Right atrium auricular region (tissue), 2 donors: ENCODE measurements around the gene THOC5. TPM values are rescaled to one million over a fixed set of nuclear protein-coding genes. Genes with fewer than 3 reads are reported as not detected.

Experiments
- DNase-seq: peaks from one replicate; pipeline ENCODE4 v3.0.0-alpha.2; 2019; ENCODE audit warnings: low spot score
- H3K27ac ChIP-seq, 2 donors: fragments of 200-600 bp; sonication (generic); 1 replicate in 1 of 2; 2 replicates in 1 of 2; pipeline ENCODE4 v1.5.1; 2016 to 2019
- H3K27me3 ChIP-seq, 2 donors: fragments of 200-600 bp; sonication (generic); one replicate each; pipeline versions ENCODE4 v1.5.1 to v1.6.0; 2017 to 2019
- H3K36me3 ChIP-seq: fragments of 200-600 bp; sonication (generic); one replicate; pipeline ENCODE4 v1.5.1; 2016
- H3K4me1 ChIP-seq, 2 donors: fragments of 200-600 bp; sonication (generic); one replicate each; pipeline versions ENCODE4 v1.5.1 to v1.6.0; 2017 to 2019
- H3K4me3 ChIP-seq, 2 donors: fragments of 200-600 bp; sonication (generic); 1 replicate in 1 of 2; 2 replicates in 1 of 2; pipeline ENCODE4 v1.5.1; 2017 to 2019; ENCODE audit warnings: mild to moderate bottlenecking in 1 of 2, moderate library complexity in 1 of 2
- H3K9me3 ChIP-seq, 2 donors: fragments of 200-600 bp; sonication (generic); one replicate each; pipeline ENCODE4 v1.5.1; 2019
- CTCF ChIP-seq, 2 donors: fragments of 200-600 bp; sonication (generic); IDR thresholded peaks; one replicate each; pipeline ENCODE4 v1.5.1; 2019; ENCODE audit warnings: antibody characterized with exemption in 2 of 2
- total RNA-seq, 2 donors: library from RNA; depleted of rRNA; stranded (reverse); fragments of >200 nt; gene quantifications; one replicate each; pipeline ENCODE4 v1.1.0, GENCODE V29; 2016

Gene THOC5
- total RNA-seq, 2 donors from 2014 or later = 34.9 to 42.7 TPM

GRCh38 chr22:29469755-29470154 lies 83.8 kb downstream of the THOC5 start:
- TF ChIP-seq CTCF (IDR thresholded peaks at IDR 0.05) = no peak
- H3K4me1 ChIP-seq = peaks cover 0 to 11% of the 10 kb centered on the region in 2 donors
- no peak overlapping the region for H3K27ac ChIP-seq
- peaks cover 0 to 9% of the 10 kb centered on the region in 2 donors for H3K27me3 ChIP-seq
- H3K36me3 ChIP-seq = no peaks in the 10 kb centered on the region
- H3K4me3 ChIP-seq = no peak overlapping the region
- DNase-seq = no peak
- no peaks in the 10 kb centered on the region for H3K9me3 ChIP-seq

GRCh38 chr22:29464581-29464980 lies 89.0 kb downstream of the THOC5 start:
- Histone ChIP-seq H3K27ac (no peak overlapping the region), H3K27me3 (no peaks in the 10 kb centered on the region), H3K36me3 (no peaks in the 10 kb centered on the region), H3K4me3 (no peak overlapping the region), H3K9me3 (no peaks in the 10 kb centered on the region), H3K4me1 (no peaks in the 10 kb centered on the region)
- no peak for DNase-seq
- no peak for TF ChIP-seq CTCF (IDR thresholded peaks at IDR 0.05)

GRCh38 chr22:29463629-29464028 lies 89.9 kb downstream of the THOC5 start:
- H3K27me3 ChIP-seq = no peaks in the 10 kb centered on the region
- H3K36me3 ChIP-seq = no peaks in the 10 kb centered on the region
- DNase-seq = no peak
- H3K4me1 ChIP-seq = no peaks in the 10 kb centered on the region
- no peak for TF ChIP-seq CTCF (IDR thresholded peaks at IDR 0.05)
- H3K27ac ChIP-seq = no peak overlapping the region
- H3K4me3 ChIP-seq = no peak overlapping the region
- no peaks in the 10 kb centered on the region for H3K9me3 ChIP-seq

- no peaks in the 10 kb centered on the region for H3K9me3 ChIP-seq
- no peak for DNase-seq
- TF ChIP-seq CTCF (IDR thresholded peaks at IDR 0.05) = no peak
- H3K27me3 ChIP-seq = no peaks in the 10 kb centered on the region
- H3K36me3 ChIP-seq = no peaks in the 10 kb centered on the region
- H3K4me1 ChIP-seq = no peaks in the 10 kb centered on the region
- H3K27ac ChIP-seq = no peak overlapping the region
- no peak overlapping the region for H3K4me3 ChIP-seq
Measured at GRCh38 chr22:29461263-29461662, 92.3 kb downstream of the THOC5 start.

- Histone ChIP-seq H3K27ac (no peak overlapping the region), H3K4me3 (no peak overlapping the region), H3K9me3 (no peaks in the 10 kb centered on the region), H3K27me3 (no peaks in the 10 kb centered on the region), H3K36me3 (no peaks in the 10 kb centered on the region), H3K4me1 (no peaks in the 10 kb centered on the region)
- DNase-seq = no peak
- no peak for TF ChIP-seq CTCF (IDR thresholded peaks at IDR 0.05)
Measured at GRCh38 chr22:29459773-29460172, 93.8 kb downstream of the THOC5 start.

- no peaks in the 10 kb centered on the region for H3K27me3 ChIP-seq
- H3K27ac ChIP-seq = no peak overlapping the region
- H3K9me3 ChIP-seq = no peaks in the 10 kb centered on the region
- DNase-seq = no peak
- H3K36me3 ChIP-seq = no peaks in the 10 kb centered on the region
- no peak overlapping the region for H3K4me3 ChIP-seq
- TF ChIP-seq CTCF (IDR thresholded peaks at IDR 0.05) = no peak
- H3K4me1 ChIP-seq = no peaks in the 10 kb centered on the region
Measured at GRCh38 chr22:29458551-29458950, 95.0 kb downstream of the THOC5 start.
